BJ (cell line): Measurements from ENCODE around the gene MAN1C1. TPM values are rescaled to one million over a fixed set of nuclear protein-coding genes. Genes with fewer than 3 reads are reported as not detected.

Source experiments
- CTCF ChIA-PET: fragments of 350-600 bp; formaldehyde crosslinking; extraction: SDS; loops from one replicate; lab custom pipeline; 2021; ENCODE audit warnings: antibody characterized with exemption, inconsistent platforms; lab: Yijun Ruan, JAX
- POLR2A ChIA-PET: fragments of 300-600 bp; sonication (Branson Sonifier 250); formaldehyde crosslinking; extraction: SDS; loops from one replicate; lab custom pipeline; 2021; ENCODE audit warnings: antibody characterized with exemption; lab: Charles Lee
- DNase-seq: peaks from one replicate; pipeline ENCODE4 v3.0.0-alpha.2; 2011; ENCODE audit warnings: low read depth
- H3K27me3 ChIP-seq: 2 replicates; pipeline ENCODE4 v1.6.0; 2011; ENCODE audit warnings: low read length; ENCODE audit not compliant: control insufficient read depth, insufficient read depth
- H3K36me3 ChIP-seq: 2 replicates; pipeline ENCODE4 v1.5.1; 2011; ENCODE audit warnings: low read length; ENCODE audit not compliant: control insufficient read depth, insufficient read depth
- H3K4me3 ChIP-seq: 2 replicates; pipeline ENCODE4 v1.5.1; 2011; ENCODE audit warnings: low read depth, mild to moderate bottlenecking, control low read depth, low read length
- CTCF ChIP-seq: IDR thresholded peaks from 2 replicates; pipeline ENCODE4 v1.5.1; 2011; ENCODE audit warnings: low read depth, mild to moderate bottlenecking, control low read depth, inconsistent platforms, low read length, moderate library complexity; ENCODE audit not compliant: insufficient read depth
- polyA plus RNA-seq: library from polyadenylated mRNA; depleted of rRNA; stranded (reverse); fragments of >200 nt; gene quantifications from 2 replicates; pipeline ENCODE4 v1.2.3, GENCODE V29; 2011

The MAN1C1 gene
- polyA plus RNA-seq, 1 experiment: 1.1 TPM

GRCh38 chr1:25779894-25780293 lies 163.3 kb downstream of the MAN1C1 start:
- DNase-seq: no peak
- ChIA-PET POLR2A (no interaction called here), CTCF (interaction anchor here (0.6 kb wide), 1 partner anchor 14 kb away, joined by 3 read pairs; no protein-coding TSS in a partner anchor)
- no peaks in the 10 kb centered on the region for H3K27me3 ChIP-seq
- H3K4me3 ChIP-seq: no peak overlapping the region
- H3K36me3 ChIP-seq: no peaks in the 10 kb centered on the region
- no peak for TF ChIP-seq CTCF

GRCh38 chr1:25780318-25781129 lies 163.9 kb downstream of the MAN1C1 start:
- no peaks in the 10 kb centered on the region for H3K36me3 ChIP-seq
- ChIA-PET CTCF (no interaction called here), POLR2A (no interaction called here)
- H3K4me3 ChIP-seq: no peak overlapping the region
- TF ChIP-seq CTCF: no peak
- no peak for DNase-seq
- no peaks in the 10 kb centered on the region for H3K27me3 ChIP-seq

- CTCF ChIA-PET: no interaction called here
- H3K27me3 ChIP-seq: no peaks in the 10 kb centered on the region
- H3K36me3 ChIP-seq: no peaks in the 10 kb centered on the region
- no peak overlapping the region for H3K4me3 ChIP-seq
- TF ChIP-seq CTCF: no peak
- POLR2A ChIA-PET: no interaction called here
- no peak for DNase-seq
These were observed 164.5 kb downstream of the MAN1C1 start for GRCh38 chr1:25781130-25781433.

GRCh38 chr1:25782608-25783201 lies 166.1 kb downstream of the MAN1C1 start:
- CTCF ChIA-PET: interaction anchor here (1.0 kb wide), 1 partner anchor 9 kb away, joined by 3 read pairs; no protein-coding TSS in a partner anchor
- no peak for DNase-seq
- H3K36me3 ChIP-seq: no peaks in the 10 kb centered on the region
- POLR2A ChIA-PET: no interaction called here
- no peak for TF ChIP-seq CTCF
- H3K27me3 ChIP-seq: no peaks in the 10 kb centered on the region
- H3K4me3 ChIP-seq: no peak overlapping the region

- Histone ChIP-seq H3K27me3 (no peaks in the 10 kb centered on the region), H3K36me3 (no peaks in the 10 kb centered on the region), H3K4me3 (no peak overlapping the region)
- DNase-seq: no peak
- POLR2A ChIA-PET: interaction anchor here (0.7 kb wide), 1 partner anchor 10 kb away, joined by 6 read pairs; no protein-coding TSS in a partner anchor
- TF ChIP-seq CTCF: no peak
- CTCF ChIA-PET: interaction anchor here (1.2 to 1.6 kb wide), 4 partner anchors 9 to 176 kb away, joined by 3 to 4 read pairs (median 4); no protein-coding TSS in a partner anchor
These were observed 168.0 kb downstream of the MAN1C1 start for GRCh38 chr1:25784575-25785051.
